PC-9 (cell line): ENCODE measurements around the gene TMPRSS7. TPM values are rescaled to one million over a fixed set of nuclear protein-coding genes. Genes with fewer than 3 reads are reported as not detected.

Source experiments
- Bru-seq: library from RNA; stranded (reverse); fragments of 400-500 nt; gene quantifications from one replicate; lab custom pipeline; 2021; lab: Mats Ljungman, UMichigan
- BruChase-seq, 2 experiments: library from RNA; stranded (reverse); fragments of 400-500 nt; gene quantifications; one replicate each; lab custom pipeline; 2021; lab: Mats Ljungman, UMichigan
- BruUV-seq: library from RNA; stranded (reverse); fragments of 400-500 nt; replicated peaks from 2 replicates; lab custom pipeline; 2021; lab: Mats Ljungman, UMichigan
- CTCF ChIA-PET: fragments of 300-600 bp; sonication (Branson Sonifier 250); formaldehyde crosslinking; loops from one replicate; lab custom pipeline; 2022; ENCODE audit warnings: antibody characterized with exemption; lab: Charles Lee
- POLR2A ChIA-PET: fragments of 300-600 bp; sonication (Branson Sonifier 250); formaldehyde crosslinking; loops from one replicate; lab custom pipeline; 2022; ENCODE audit warnings: antibody characterized with exemption; ENCODE audit not compliant: unreplicated experiment; lab: Charles Lee
- DNase-seq, 2 experiments: peaks; one replicate each; pipeline versions ENCODE4 v3.0.0 to v3.0.0-alpha.2; 2015 to 2022; ENCODE audit warnings: mixed read lengths in 1 of 2
- H2AFZ ChIP-seq: fragments of 200-600 bp; sonication (generic); 2 replicates; pipeline ENCODE4 v1.8.1; 2017; ENCODE audit warnings: antibody characterized with exemption
- H3F3A ChIP-seq: fragments of 200-600 bp; sonication (generic); 2 replicates; pipeline ENCODE4 v1.8.1; 2017; ENCODE audit warnings: antibody characterized with exemption, mild to moderate bottlenecking, low read depth; ENCODE audit not compliant: insufficient read depth
- H3K27ac ChIP-seq: fragments of 200-600 bp; sonication (generic); 2 replicates; pipeline ENCODE4 v1.6.1; 2016; ENCODE audit warnings: mixed run types
- H3K27me3 ChIP-seq: fragments of 200-600 bp; sonication (generic); 2 replicates; pipeline ENCODE4 v1.6.1; 2016; ENCODE audit warnings: low read depth, mixed run types; ENCODE audit not compliant: insufficient read depth
- H3K36me3 ChIP-seq: fragments of 200-600 bp; sonication (generic); 2 replicates; pipeline ENCODE4 v1.6.1; 2016; ENCODE audit warnings: low read depth, mixed run types
- H3K4me1 ChIP-seq: fragments of 200-600 bp; sonication (generic); replicated peaks from 2 replicates; pipeline ENCODE4 v1.6.1; 2016; ENCODE audit warnings: mixed run types; ENCODE audit not compliant: insufficient read depth
- H3K4me2 ChIP-seq: fragments of 200-600 bp; sonication (generic); 2 replicates; pipeline ENCODE4 v1.6.1; 2017; ENCODE audit warnings: mixed run types
- H3K4me3 ChIP-seq: fragments of 200-600 bp; sonication (generic); 2 replicates; pipeline ENCODE4 v1.6.1; 2016; ENCODE audit warnings: mixed run types
- H3K79me2 ChIP-seq: fragments of 200-600 bp; sonication (generic); 2 replicates; pipeline ENCODE4 v1.6.1; 2017; ENCODE audit warnings: low read depth, mixed run types
- H3K9me2 ChIP-seq: fragments of 200-600 bp; sonication (generic); 2 replicates; pipeline ENCODE4 v1.8.1; 2017; ENCODE audit warnings: mild to moderate bottlenecking; ENCODE audit not compliant: insufficient read depth
- H3K9me3 ChIP-seq: fragments of 200-600 bp; sonication (generic); 2 replicates; pipeline ENCODE4 v1.8.1; 2016; ENCODE audit warnings: low read depth; ENCODE audit not compliant: insufficient read depth
- H4K20me1 ChIP-seq: fragments of 200-600 bp; sonication (generic); 2 replicates; pipeline ENCODE4 v1.8.1; 2017; ENCODE audit not compliant: insufficient read depth
- CTCF ChIP-seq: fragments of 200-600 bp; sonication (generic); conservative IDR thresholded peaks from 2 replicates; pipeline ENCODE4 v1.6.1; 2017; ENCODE audit warnings: mixed run types, antibody characterized with exemption, mild to moderate bottlenecking, moderate library complexity
- EZH2 ChIP-seq: fragments of 200-600 bp; sonication (generic); IDR thresholded peaks from 2 replicates; pipeline ENCODE4 v1.8.0; 2017; ENCODE audit warnings: antibody characterized with exemption, low read depth
- intact Hi-C: fragments of 100-400 bp; cut with micrococcal nuclease; formaldehyde crosslinking; loops from one replicate; pipeline ENCODE4 v1.10.0; 2022; ENCODE audit not compliant: unreplicated experiment
- long read RNA-seq: library from polyadenylated mRNA; stranded (forward); transcript quantifications from one replicate; pipeline ENCODE4 v2.0.0, GENCODE V29; 2022
- total RNA-seq: library from RNA; stranded (reverse); gene quantifications from 2 replicates; pipeline ENCODE4 v1.2.3, GENCODE V29; 2021

The TMPRSS7 gene
- total RNA-seq (0.23 TPM in 1 of 2 replicates, not detected in the other), Bru-seq, nascent RNA (percentile 9 among the genes with signal in this experiment), BruChase-seq, experiment 1, labeled RNA remaining after a 2-hour chase (percentile 12 among the genes with signal in this experiment), BruChase-seq, experiment 2, labeled RNA remaining after a 6-hour chase (percentile 3 among the genes with signal in this experiment)
- long read RNA-seq: 0 reads

GRCh38 chr3:112034436-112034835, at the start of gene TMPRSS7:
Gene TMPRSS7 (plus strand): TSS chr3:112034736. CDS start chr3:112034846, 110 bp downstream.
- ChIA-PET POLR2A (no interaction called here), CTCF (no interaction called here)
- TF ChIP-seq EZH2 (no peak), CTCF (no peak)
- H3K4me1 ChIP-seq: no peaks in the 10 kb centered on the region
- DNase-seq: no peak
- no peaks in the 10 kb centered on the region for H4K20me1 ChIP-seq
- no peaks in the 10 kb centered on the region for H3K27me3 ChIP-seq
- H3K4me2 ChIP-seq: no peak within 1 kb of the TSS
- intact Hi-C loops: no loop called here
- BruUV-seq: no TSS peak
- peaks cover 10% of the 10 kb centered on the region; the same call in 1 of the 2 replicates for H3K9me3 ChIP-seq
- H3K4me3 ChIP-seq: no peak within 1 kb of the TSS
- H3K27ac ChIP-seq: no peak within 1 kb of the TSS
- no peaks in the 10 kb centered on the region for H3K36me3 ChIP-seq
- H3F3A ChIP-seq: no peaks in the 10 kb centered on the region
- H2AFZ ChIP-seq: peak within 1 kb of the TSS; percentile 7; the same call in 1 of the 2 replicates
- H3K79me2 ChIP-seq: no peaks in the 10 kb centered on the region
- H3K9me2 ChIP-seq: no peaks in the 10 kb centered on the region

- peaks cover 42% of the 10 kb centered on the region for H3K36me3 ChIP-seq
- CTCF ChIA-PET: interaction anchor here (0.8 kb wide), 1 partner anchor 27 kb away, joined by 3 read pairs; no protein-coding TSS in a partner anchor
Measured at GRCh38 chr3:111986800-111987199, 47.7 kb upstream of the TMPRSS7 start.

More at GRCh38 chr3:111986800-111987199, 47.7 kb upstream of the TMPRSS7 start:
- peaks cover 14% of the 10 kb centered on the region for H3F3A ChIP-seq
- H3K9me3 ChIP-seq: no peaks in the 10 kb centered on the region
- no peak overlapping the region for H3K4me3 ChIP-seq
- no peak overlapping the region for H3K4me2 ChIP-seq
- POLR2A ChIA-PET: no interaction called here
- H3K4me1 ChIP-seq: peaks cover under 1% of the 10 kb centered on the region; the same call in 1 of the 2 replicates
- H3K27ac ChIP-seq: no peak overlapping the region
- no TSS peak for BruUV-seq
- DNase-seq: no peak
- no peaks in the 10 kb centered on the region for H4K20me1 ChIP-seq
- H3K79me2 ChIP-seq: peaks cover 8% of the 10 kb centered on the region
- intact Hi-C loops: loop anchor here (10.0 kb wide), 1 partner anchor 538 kb away; no protein-coding TSS in a partner anchor
- H3K9me2 ChIP-seq: no peaks in the 10 kb centered on the region
- TF ChIP-seq CTCF: no peak
- TF ChIP-seq EZH2: no peak
- H3K27me3 ChIP-seq: no peaks in the 10 kb centered on the region
- H2AFZ ChIP-seq: no peak overlapping the region
